H1 (cell line): ENCODE data around the gene CAD. TPM values are rescaled to one million over a fixed set of nuclear protein-coding genes. Genes with fewer than 3 reads are reported as not detected.

Source experiments
- CTCF ChIA-PET: fragments of 300-600 bp; sonication (Branson Sonifier 250); formaldehyde crosslinking; loops from one replicate; lab custom pipeline; 2021; ENCODE audit not compliant: partially characterized antibody; lab: Charles Lee
- POLR2A ChIA-PET: fragments of 300-600 bp; sonication (Branson Sonifier 250); formaldehyde crosslinking; loops from one replicate; lab custom pipeline; 2021; ENCODE audit warnings: inconsistent platforms; ENCODE audit not compliant: partially characterized antibody; lab: Charles Lee
- DNase-seq, 2 experiments: peaks; one replicate each; pipeline versions ENCODE4 v3.0.0 to v3.0.0-alpha.2; 2010 to 2022; ENCODE audit warnings: low spot score in 2 of 2, low read depth in 1 of 2, mixed read lengths in 1 of 2
- FAIRE-seq: peaks from 2 replicates; lab custom pipeline; 2011; peaks lifted over from hg19 to GRCh38; lab: Jason Lieb, UNC
- H2AFZ ChIP-seq: 2 replicates; pipeline ENCODE4 v1.8.1; 2012; ENCODE audit warnings: low read length, inconsistent platforms
- H2AK5ac ChIP-seq: 2 replicates; pipeline ENCODE4 v1.6.1; 2013; ENCODE audit warnings: low read depth, low read length
- H2BK120ac ChIP-seq: replicated peaks from 2 replicates; pipeline ENCODE3; 2013; ENCODE audit warnings: low read depth, low read length, inconsistent platforms
- H2BK12ac ChIP-seq: 2 replicates; pipeline ENCODE4 v1.6.1; 2013; ENCODE audit warnings: low read depth, low read length
- H2BK15ac ChIP-seq: 2 replicates; pipeline ENCODE4 v1.6.1; 2013; ENCODE audit warnings: low read length
- H2BK20ac ChIP-seq: 2 replicates; pipeline ENCODE4 v1.6.1; 2013; ENCODE audit warnings: low read length
- H2BK5ac ChIP-seq: 2 replicates; pipeline ENCODE4 v1.6.1; 2013; ENCODE audit warnings: low read depth, low read length
- H3K14ac ChIP-seq: 2 replicates; pipeline ENCODE4 v1.6.1; 2013; ENCODE audit warnings: inconsistent platforms; ENCODE audit not compliant: insufficient read length
- H3K18ac ChIP-seq: 2 replicates; pipeline ENCODE4 v1.6.1; 2013; ENCODE audit warnings: low read length; ENCODE audit errors: extremely low read depth
- H3K23ac ChIP-seq: 2 replicates; pipeline ENCODE4 v1.6.1; 2013; ENCODE audit warnings: inconsistent platforms; ENCODE audit not compliant: insufficient read length
- H3K23me2 ChIP-seq: 2 replicates; pipeline ENCODE4 v1.6.1; 2013; ENCODE audit warnings: low read depth, low read length
- H3K27ac ChIP-seq: 2 replicates; pipeline ENCODE4 v1.6.1; 2011; ENCODE audit warnings: low read depth, low read length, inconsistent platforms
- H3K27me3 ChIP-seq, 4 experiments: replicated peaks in 1 of 4; 1 replicate in 1 of 4; 2 replicates in 3 of 4; pipeline versions ENCODE4 v1.6.1 to v1.8.1; 2011 to 2013; ENCODE audit warnings: low read length in 3 of 4, mild to moderate bottlenecking in 3 of 4, inconsistent platforms in 2 of 4, mixed read lengths in 2 of 4, moderate library complexity in 1 of 4; ENCODE audit not compliant: control insufficient read depth in 3 of 4, insufficient read depth in 3 of 4; ENCODE audit errors: extremely low read depth in 1 of 4
- H3K36me3 ChIP-seq, 4 experiments: 2 replicates each; pipeline versions ENCODE4 v1.6.1 to v1.8.1; 2011 to 2013; ENCODE audit warnings: mild to moderate bottlenecking in 4 of 4, low read length in 3 of 4, moderate library complexity in 2 of 4, control low read depth in 1 of 4, inconsistent platforms in 1 of 4; ENCODE audit not compliant: insufficient read depth in 4 of 4, control insufficient read depth in 2 of 4
- H3K4ac ChIP-seq: replicated peaks from 2 replicates; pipeline ENCODE3; 2013; ENCODE audit warnings: low read length, low read depth, mixed read lengths, inconsistent platforms; ENCODE audit not compliant: insufficient read length
- H3K4me1 ChIP-seq, 4 experiments: replicated peaks in 1 of 4; 1 replicate in 1 of 4; 2 replicates in 3 of 4; pipeline versions ENCODE4 v1.6.1 to v1.8.1; 2011 to 2013; ENCODE audit warnings: low read length in 3 of 4, inconsistent platforms in 2 of 4, mixed read lengths in 1 of 4; ENCODE audit not compliant: insufficient read depth in 4 of 4, control insufficient read depth in 3 of 4
- H3K4me2 ChIP-seq, 2 experiments: 2 replicates each; pipeline versions ENCODE4 v1.6.1 to v1.8.1; 2011 to 2013; ENCODE audit warnings: low read depth in 2 of 2, low read length in 2 of 2, control low read depth in 1 of 2, inconsistent platforms in 1 of 2, mild to moderate bottlenecking in 1 of 2; ENCODE audit not compliant: insufficient read depth in 1 of 2
- H3K4me3 ChIP-seq, 4 experiments: fragments of 200-600, 300-600 bp in 1 of 4; sonication (generic), shearing (Covaris generic), sonication (Bioruptor Twin) in 1 of 4; 2 replicates each; pipeline versions ENCODE4 v1.5.1 to v1.8.1; 2011 to 2016; ENCODE audit warnings: low read length in 4 of 4, low read depth in 3 of 4, control low read depth in 2 of 4, inconsistent platforms in 2 of 4, mild to moderate bottlenecking in 2 of 4, mixed read lengths in 1 of 4, moderate library complexity in 1 of 4; ENCODE audit not compliant: insufficient read depth in 2 of 4; ENCODE audit errors: extremely low read depth in 1 of 4
- H3K56ac ChIP-seq: replicated peaks from 2 replicates; pipeline ENCODE3; 2013; ENCODE audit warnings: low read depth, mild to moderate bottlenecking, mixed read lengths, low read length, inconsistent platforms; ENCODE audit not compliant: insufficient read length
- H3K79me1 ChIP-seq: 2 replicates; pipeline ENCODE4 v1.6.1; 2013; ENCODE audit warnings: low read depth, low read length, control low read depth
- H3K79me2 ChIP-seq, 2 experiments: 2 replicates each; pipeline versions ENCODE4 v1.6.1 to v1.8.1; 2012 to 2013; ENCODE audit warnings: low read length in 2 of 2, mild to moderate bottlenecking in 2 of 2, inconsistent platforms in 1 of 2; ENCODE audit not compliant: insufficient read depth in 2 of 2, control insufficient read depth in 1 of 2
- H3K9ac ChIP-seq, 4 experiments: replicated peaks in 1 of 4; 1 replicate in 1 of 4; 2 replicates in 3 of 4; pipeline versions ENCODE4 v1.6.1 to v1.8.1; 2011 to 2013; ENCODE audit warnings: low read depth in 3 of 4, low read length in 3 of 4, control low read depth in 2 of 4, mild to moderate bottlenecking in 2 of 4, moderate library complexity in 2 of 4, inconsistent platforms in 1 of 4; ENCODE audit errors: extremely low read depth in 1 of 4
- H3K9me3 ChIP-seq, 2 experiments: 2 replicates each; pipeline versions ENCODE4 v1.6.1 to v1.8.1; 2012 to 2013; ENCODE audit warnings: mild to moderate bottlenecking in 2 of 2, moderate library complexity in 2 of 2, control low read depth in 1 of 2, inconsistent platforms in 1 of 2, low read depth in 1 of 2, low read length in 1 of 2, mixed read lengths in 1 of 2; ENCODE audit not compliant: insufficient read depth in 2 of 2
- H4K20me1 ChIP-seq, 2 experiments: replicated peaks in 1 of 2; 2 replicates each; pipeline versions ENCODE3 to v1.8.1; 2011 to 2013; ENCODE audit warnings: inconsistent platforms in 2 of 2, low read length in 2 of 2, mild to moderate bottlenecking in 1 of 2; ENCODE audit not compliant: insufficient read depth in 2 of 2, control insufficient read depth in 1 of 2
- H4K5ac ChIP-seq: 2 replicates; pipeline ENCODE4 v1.6.1; 2013; ENCODE audit warnings: low read length, low read depth, mixed read lengths, inconsistent platforms; ENCODE audit not compliant: insufficient read length
- H4K8ac ChIP-seq: 2 replicates; pipeline ENCODE4 v1.8.0; 2013; ENCODE audit warnings: mild to moderate bottlenecking, moderate library complexity, low read length, inconsistent platforms; ENCODE audit not compliant: insufficient read depth; ENCODE audit errors: extremely low read depth
- H4K91ac ChIP-seq: replicated peaks from 2 replicates; pipeline ENCODE3; 2013; ENCODE audit warnings: low read length, mixed read lengths, inconsistent platforms; ENCODE audit not compliant: insufficient read length
- BCL11A ChIP-seq, 2 experiments: IDR thresholded peaks; one replicate each; pipeline ENCODE4 v1.6.1; 2011; ENCODE audit warnings: low read depth in 2 of 2, low read length in 2 of 2, mild to moderate bottlenecking in 2 of 2
- CBX5 ChIP-seq: fragments of 300-800, 300-1000 bp; sonication (generic); IDR thresholded peaks from 2 replicates; pipeline ENCODE4 v1.7.1; 2016; ENCODE audit warnings: antibody characterized with exemption, low read length, low read depth
- CTBP2 ChIP-seq: IDR thresholded peaks from 2 replicates; pipeline ENCODE4 v1.7.0; 2011; ENCODE audit warnings: borderline replicate concordance, mild to moderate bottlenecking, moderate library complexity, mixed read lengths, low read length; ENCODE audit not compliant: insufficient read depth, insufficient read length
- GTF2F1 ChIP-seq: IDR thresholded peaks from 2 replicates; pipeline ENCODE4 v1.6.1; 2012; ENCODE audit warnings: low read depth, low read length, improper control_type of control experiment, borderline replicate concordance
- KDM5A ChIP-seq: fragments of 200-600 bp; IDR thresholded peaks from 2 replicates; pipeline ENCODE4 v1.7.1; 2012; ENCODE audit warnings: mild to moderate bottlenecking, low read length, inconsistent platforms, mixed read lengths
- MAFK ChIP-seq: IDR thresholded peaks from 2 replicates; pipeline ENCODE4 v1.6.1; 2012; ENCODE audit warnings: low read depth, mild to moderate bottlenecking, improper control_type of control experiment, low read length
- RBBP5 ChIP-seq: IDR thresholded peaks from 2 replicates; pipeline ENCODE4 v1.7.1; 2012; ENCODE audit warnings: low read depth, mild to moderate bottlenecking, inconsistent platforms, low read length, moderate library complexity, borderline replicate concordance
- SP1 ChIP-seq: IDR thresholded peaks from 2 replicates; pipeline ENCODE4 v1.6.1; 2011; ENCODE audit warnings: low read depth, low read length
- TAF1 ChIP-seq: IDR thresholded peaks from 2 replicates; pipeline ENCODE4 v1.6.1; 2011; ENCODE audit warnings: mild to moderate bottlenecking, low read depth, low read length
- TAF7 ChIP-seq: optimal IDR thresholded peaks from 2 replicates; pipeline ENCODE3; 2011; ENCODE audit warnings: low read depth, mild to moderate bottlenecking, inconsistent platforms, low read length, moderate library complexity, borderline replicate concordance
- ZNF274 ChIP-seq: IDR thresholded peaks from 2 replicates; pipeline ENCODE4 v1.7.0; 2012; ENCODE audit warnings: low read length, borderline replicate concordance; ENCODE audit errors: extremely low read depth
- WGBS, 2 experiments: shearing (Covaris generic) in 1 of 2; methylation state at CpG; one replicate each; pipeline versions ENCODE4 v1.1.6 to v1.1.7; 2013 to 2015; ENCODE audit warnings: low lambda C conversion rate in 2 of 2, mixed read lengths in 2 of 2, inconsistent platforms in 1 of 2, low coverage in 1 of 2, missing lambda C conversion rate in 1 of 2; ENCODE audit not compliant: insufficient replicate concordance in 2 of 2, insufficient coverage in 1 of 2, insufficient read length in 1 of 2; ENCODE audit errors: extremely low coverage in 1 of 2, missing lambda C conversion rate in 1 of 2; 5-methylcytosine and 5-hydroxymethylcytosine counted together
- polyA plus RNA-seq, 7 experiments: library from polyadenylated mRNA; depleted of rRNA in 3 of 7; stranded (reverse) in 5 of 7; unstranded in 2 of 7; fragments of >200 nt in 5 of 7; fragments of 200-250 nt in 2 of 7; gene quantifications; 1 replicate in 5 of 7; 2 replicates in 1 of 7; 4 replicates in 1 of 7; pipeline versions ENCODE4 v1.2.1 to v1.2.3, GENCODE V29; 2011 to 2013; ENCODE audit warnings: missing spikeins in 2 of 7, mixed read lengths in 2 of 7
- total RNA-seq: library from RNA; stranded (reverse); fragmentation: NEBNext Ultra II Directional; extraction: Animal tissue kit (Norgen Biotek cat#: 25700); gene quantifications from 2 replicates; pipeline ENCODE4 v1.2.1, GENCODE V29; 2021

The CAD gene
- total and polyA plus RNA-seq, 2 of the 8 experiments (the other 6 are each of a cell fraction or from before 2014, with no cell fraction given): 130 to 146 TPM

DNA sequence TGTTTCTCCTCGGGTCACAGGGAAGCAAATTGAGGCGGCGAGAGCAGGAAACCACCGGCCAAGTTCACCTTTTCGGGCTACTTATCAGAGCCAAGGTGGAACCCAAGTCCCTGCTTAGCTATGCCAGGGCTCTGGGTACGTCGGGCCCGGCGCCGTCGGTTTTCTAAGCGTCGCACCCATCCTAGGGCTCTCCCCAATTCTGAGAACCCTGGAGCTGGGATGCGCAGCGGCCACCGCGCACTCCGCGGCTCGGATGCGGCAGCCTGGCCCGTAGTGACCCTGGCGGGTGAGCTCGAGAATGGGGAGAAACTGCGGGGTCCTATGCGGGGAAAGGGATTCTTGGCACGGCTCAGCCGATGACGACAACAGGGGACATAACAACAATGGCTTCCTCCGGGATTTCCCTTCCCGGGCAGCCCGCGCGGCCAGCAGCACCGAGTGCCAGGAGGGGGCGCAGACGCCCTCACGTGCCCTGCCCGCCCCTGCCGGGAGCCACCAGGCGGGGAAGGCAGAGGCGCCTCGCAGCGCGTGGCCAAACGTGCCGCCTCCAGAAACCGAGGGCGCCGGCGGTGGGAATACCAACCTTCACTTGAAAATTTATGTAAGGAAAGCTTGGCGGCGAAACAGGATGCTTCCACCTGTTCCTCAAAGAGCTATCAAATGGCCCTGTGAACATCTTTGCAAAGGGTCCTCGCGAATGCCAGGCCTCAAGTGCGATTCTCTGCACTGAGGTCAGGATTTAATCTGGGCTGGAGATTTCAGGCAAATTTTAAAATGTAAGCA lies 47.8 kb downstream of the CAD start:
- H3K4me3 ChIP-seq: peak overlapping the region; percentile 57 to 85 (median 62)
- H3K36me3 ChIP-seq: no peaks in the 10 kb centered on the region
- peak overlapping the region; percentile 52; the same call in 1 of the 2 replicates for H2AFZ ChIP-seq
- peak overlapping the region in 3 of 4 experiments; percentile 22 to 44 (median 42); a peak in 5 of 7 replicates for H3K9ac ChIP-seq
- H2BK20ac ChIP-seq: peak overlapping the region; percentile 16; the same call in 1 of the 2 replicates
- no peak overlapping the region; the same call in 1 of the 2 replicates for H2BK5ac ChIP-seq
- no peaks in the 10 kb centered on the region for H3K9me3 ChIP-seq
- peak overlapping the region; percentile 53 for H2BK15ac ChIP-seq
- peak overlapping the region; percentile 91 for H4K8ac ChIP-seq
- no peak overlapping the region for H4K5ac ChIP-seq
- H3K23me2 ChIP-seq: peaks cover 19% of the 10 kb centered on the region; the same call in 1 of the 2 replicates
- peak overlapping the region; percentile 83; the same call in 1 of the 2 replicates for H3K18ac ChIP-seq
- H2AK5ac ChIP-seq: 0 out of 2 replicates have a peak overlapping the region, but pooled peaks have one; percentile 2
- H3K27me3 ChIP-seq: peaks cover 39 to 69% (median 60%) of the 10 kb centered on the region in 4 experiments
- WGBS, 2 experiments: 7% methylated on average over 47 of the region's 56 CpGs; no CpG with 5 or more reads in 1 of the 2 experiments
- CTCF ChIA-PET: interaction anchor here (0.6 to 14.1 kb wide), 24 partner anchors 8 to 239 kb away, joined by 3 to 288 read pairs (median 6); partner anchors contain the start of genes ABHD1, DNAJC5G, EIF2B4 and PREB
- peak overlapping the region; percentile 34 for H4K91ac ChIP-seq
- H3K79me2 ChIP-seq: peaks cover 0 to 2% of the 10 kb centered on the region in 2 experiments; a peak in 1 of 4 replicates
- H3K4me2 ChIP-seq: peak overlapping the region; percentile 88 to 99
- POLR2A ChIA-PET: interaction anchor here (0.9 to 8.2 kb wide), 12 partner anchors 8 to 104 kb away, joined by 3 to 71 read pairs (median 4); partner anchors contain the start of genes ATRAID, CAD, DNAJC5G and SLC5A6
- H3K4ac ChIP-seq: no peak overlapping the region
- no peak for FAIRE-seq
- H2BK120ac ChIP-seq: no peak overlapping the region
- DNase-seq: peak in 1 of 2 experiments; percentile 89
- no peaks in the 10 kb centered on the region for H3K79me1 ChIP-seq
- H2BK12ac ChIP-seq: peak overlapping the region; percentile 82; the same call in 1 of the 2 replicates
- H3K14ac ChIP-seq: no peak overlapping the region
- H3K4me1 ChIP-seq: peaks cover 3 to 19% (median 14%) of the 10 kb centered on the region in 4 experiments
- peaks cover 0 to 6% of the 10 kb centered on the region in 2 experiments for H4K20me1 ChIP-seq
- H3K23ac ChIP-seq: no peak overlapping the region
- no peak overlapping the region for H3K27ac ChIP-seq
- H3K56ac ChIP-seq: no peak overlapping the region
- TF ChIP-seq MAFK: no peak
- no peak for TF ChIP-seq BCL11A (IDR thresholded peaks at IDR 0.05; ENCODE audit: low read depth in 2 of 2, low read length in 2 of 2)
- TF ChIP-seq CBX5: no peak
- peak; percentile 51; the same call in 1 of the 2 replicates for TF ChIP-seq TAF1
- TF ChIP-seq SP1: no peak
- TF ChIP-seq ZNF274: no peak
- no peak for TF ChIP-seq CTBP2
- peak; percentile 33 for TF ChIP-seq TAF7
- peak; percentile 66; the same call in 1 of the 2 replicates for TF ChIP-seq RBBP5
- TF ChIP-seq KDM5A: no peak
- no peak for TF ChIP-seq GTF2F1
